HEK293 (cell line): ENCODE data around the gene MAPK9.

Experiments
- CTCF ChIP-seq: fragments of 450-650 bp; formaldehyde crosslinking; IDR thresholded peaks from 2 replicates; pipeline ENCODE4 v1.5.1; 2016; ENCODE audit warnings: missing biosample characterization, missing genetic modification characterization
- HOXA7 ChIP-seq: sonication (generic); formaldehyde crosslinking; IDR thresholded peaks from 2 replicates; pipeline ENCODE4 v1.8.1; 2022; ENCODE audit warnings: missing genetic modification reagents, borderline replicate concordance
- PRDM10 ChIP-seq: fragments of 450-650 bp; formaldehyde crosslinking; IDR thresholded peaks from 2 replicates; pipeline ENCODE4 v1.5.1; 2016; ENCODE audit warnings: missing biosample characterization, missing genetic modification characterization
- SP3 ChIP-seq: fragments of 450-650 bp; formaldehyde crosslinking; IDR thresholded peaks from 2 replicates; pipeline ENCODE4 v1.5.1; 2016; ENCODE audit warnings: missing biosample characterization, missing genetic modification characterization
- ZNF19 ChIP-seq: fragments of 450-650 bp; formaldehyde crosslinking; IDR thresholded peaks from 2 replicates; pipeline ENCODE4; 2016; ENCODE audit warnings: missing biosample characterization, missing genetic modification characterization, low read depth
- ZNF274 ChIP-seq, 2 experiments: fragments of 200-500 bp in 1 of 2; fragments of 450-650 bp in 1 of 2; sonication (Bioruptor generic) in 1 of 2; formaldehyde crosslinking in 1 of 2; IDR thresholded peaks; 2 replicates each; pipeline versions ENCODE4 v1.5.1 to v1.6.1; 2014 to 2016; ENCODE audit warnings: borderline replicate concordance in 1 of 2, inconsistent platforms in 1 of 2, low read length in 1 of 2, missing biosample characterization in 1 of 2, missing genetic modification characterization in 1 of 2
- ZNF292 ChIP-seq: fragments of 450-650 bp; formaldehyde crosslinking; IDR thresholded peaks from 2 replicates; pipeline ENCODE4 v1.5.1; 2016; ENCODE audit warnings: low read depth, missing biosample characterization, missing genetic modification characterization, borderline replicate concordance
- ZNF670 ChIP-seq: fragments of 450-650 bp; formaldehyde crosslinking; IDR thresholded peaks from 2 replicates; pipeline ENCODE4 v1.5.1; 2016; ENCODE audit warnings: missing biosample characterization, missing genetic modification characterization, low read depth

- TF ChIP-seq PRDM10 (tag by site-specific recombination) (no peak), HOXA7 (CRISPR knock-in tag) (no peak), ZNF19 (tag by site-specific recombination) (no peak), CTCF (tag by site-specific recombination) (no peak), ZNF274 (IDR thresholded peaks at IDR 0.05; ENCODE audit: low read length) (no peak), ZNF274 (tag by site-specific recombination; IDR thresholded peaks at IDR 0.05; ENCODE audit: borderline replicate concordance) (no peak), ZNF670 (tag by site-specific recombination) (no peak), SP3 (tag by site-specific recombination) (no peak), ZNF292 (tag by site-specific recombination) (no peak)
Measured at GRCh38 chr5:180238631-180239030, 53.3 kb downstream of the MAPK9 start.
